Effector memory CD8-positive, alpha-beta T cell (primary cell): ENCODE data around the gene ARHGDIG.
A peak's percentile ranks its signal among the peaks of the same experiment; 100 is the strongest.

Source experiments
- ATAC-seq: fragments of 150-1000 bp; cut with Tn5 transposase; replicated peaks from 2 replicates; pipeline ENCODE4 v1.10.0; 2021; ENCODE audit warnings: mild to moderate bottlenecking, moderate library complexity
- DNase-seq, 3 experiments: peaks; one replicate each; pipeline ENCODE4 v3.0.0; 2021
- H3K27ac Mint-ChIP-seq, 2 donors: one replicate each; pipeline ENCODE4 v1.8.0; 2022; ENCODE audit warnings: mild to moderate bottlenecking in 2 of 2, mixed read lengths in 2 of 2, moderate library complexity in 2 of 2
- H3K27me3 Mint-ChIP-seq, 2 donors: one replicate each; pipeline ENCODE4 v1.8.0; 2022; ENCODE audit warnings: mixed read lengths in 2 of 2
- H3K36me3 Mint-ChIP-seq: one replicate; pipeline ENCODE4 v1.8.0; 2022; ENCODE audit warnings: mild to moderate bottlenecking, moderate library complexity, mixed read lengths; ENCODE audit not compliant: insufficient read depth
- H3K4me1 Mint-ChIP-seq, 2 donors: one replicate each; pipeline ENCODE4 v1.8.0; 2022; ENCODE audit warnings: low read depth in 2 of 2, mixed read lengths in 2 of 2
- H3K4me3 Mint-ChIP-seq, 2 donors: one replicate each; pipeline ENCODE4 v1.8.0; 2022; ENCODE audit warnings: mild to moderate bottlenecking in 2 of 2, mixed read lengths in 2 of 2, moderate library complexity in 2 of 2
- H3K9me3 Mint-ChIP-seq, 2 donors: one replicate each; pipeline ENCODE4 v1.8.0; 2022; ENCODE audit warnings: mixed read lengths in 2 of 2
- total RNA-seq, 9 experiments: gene quantifications; one replicate each; lab custom pipeline; 2026; lab: John Stamatoyannopoulos, UW

The ARHGDIG gene
- 0 to 0.72 (median 0) reads per million in 9 experiments for total RNA-seq

DNA sequence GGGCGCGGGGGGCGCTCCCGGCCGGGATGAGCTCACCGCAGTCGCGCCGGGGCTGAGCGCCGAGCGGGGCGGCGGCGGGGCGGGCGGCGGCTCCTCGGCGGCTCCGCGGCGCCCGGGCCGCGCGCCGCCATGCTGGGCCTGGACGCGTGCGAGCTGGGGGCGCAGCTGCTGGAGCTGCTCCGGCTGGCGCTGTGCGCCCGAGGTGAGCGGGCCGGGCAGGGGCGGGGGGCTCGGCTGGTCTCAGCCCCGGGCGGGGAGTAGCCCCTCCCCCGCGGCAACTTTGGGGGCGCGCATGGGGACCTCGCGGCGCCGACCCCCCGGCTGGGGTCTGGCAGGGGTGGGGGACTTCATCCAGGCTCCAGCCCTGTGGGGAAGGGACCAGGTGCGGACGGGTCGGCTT is at the start of gene ARHGDIG:
TSS of gene ARHGDIG (plus strand) at position 40 of the 400 bp plus-strand sequence. CDS start at position 130, 90 bp downstream.
- H3K4me1 Mint-ChIP-seq, result peaks cover 7% of the 10 kb centered on the region in 2 donors
- H3K4me3 Mint-ChIP-seq, result no peak within 1 kb of the TSS
- no peaks in the 10 kb centered on the region for H3K9me3 Mint-ChIP-seq
- H3K27me3 Mint-ChIP-seq, result peaks cover 6 to 40% of the 10 kb centered on the region in 2 donors
- no peak within 1 kb of the TSS for H3K27ac Mint-ChIP-seq
- ATAC-seq (peak; percentile 30), DNase-seq (no peak)
- H3K36me3 Mint-ChIP-seq, result peaks cover 5% of the 10 kb centered on the region

GRCh38 chr16:230949-231348 is 49.4 kb upstream of the ARHGDIG start:
- Mint-ChIP-seq H3K36me3 (peaks cover 52% of the 10 kb centered on the region), H3K4me1 (peaks cover 21 to 25% of the 10 kb centered on the region in 2 donors), H3K27ac (no peak overlapping the region), H3K27me3 (no peaks in the 10 kb centered on the region), H3K9me3 (no peaks in the 10 kb centered on the region), H3K4me3 (no peak overlapping the region)
- ATAC-seq (no peak), DNase-seq (no peak)

- H3K36me3 Mint-ChIP-seq, result peaks cover 22% of the 10 kb centered on the region
- H3K9me3 Mint-ChIP-seq, result no peaks in the 10 kb centered on the region
- H3K27me3 Mint-ChIP-seq, result no peaks in the 10 kb centered on the region
- H3K4me1 Mint-ChIP-seq, result peaks cover 7 to 16% of the 10 kb centered on the region in 2 donors
- H3K27ac Mint-ChIP-seq, result peak within 1 kb of the TSS; percentile 95 to 97
- H3K4me3 Mint-ChIP-seq, result peak within 1 kb of the TSS; percentile 87 to 90
- ATAC-seq (peak; percentile 84), DNase-seq (peak; percentile 90 to 94 (median 93))
These were observed 45.7 kb upstream of the ARHGDIG start, which contains the start of gene FAM234A for GRCh38 chr16:234468-235305. FAM234A (plus strand) TSS chr16:234821; CDS start chr16:254414, 19,593 bp downstream.

GRCh38 chr16:239948-240277 is 40.5 kb upstream of the ARHGDIG start:
- H3K4me3 Mint-ChIP-seq, result no peak overlapping the region
- H3K27ac Mint-ChIP-seq, result peak overlapping the region; percentile 44 to 53
- DNase-seq (no peak), ATAC-seq (no peak)
- peaks cover 12 to 26% of the 10 kb centered on the region in 2 donors for H3K4me1 Mint-ChIP-seq
- no peaks in the 10 kb centered on the region for H3K27me3 Mint-ChIP-seq
- no peaks in the 10 kb centered on the region for H3K9me3 Mint-ChIP-seq
- H3K36me3 Mint-ChIP-seq, result peaks cover 9% of the 10 kb centered on the region

GRCh38 chr16:240559-240958 is 39.8 kb upstream of the ARHGDIG start:
- DNase-seq, result no peak
- no peaks in the 10 kb centered on the region for H3K9me3 Mint-ChIP-seq
- no peak overlapping the region for H3K27ac Mint-ChIP-seq
- peaks cover 5% of the 10 kb centered on the region for H3K36me3 Mint-ChIP-seq
- no peak for ATAC-seq
- H3K4me3 Mint-ChIP-seq, result no peak overlapping the region
- H3K4me1 Mint-ChIP-seq, result peaks cover 6 to 20% of the 10 kb centered on the region in 2 donors
- no peaks in the 10 kb centered on the region for H3K27me3 Mint-ChIP-seq

- H3K4me1 Mint-ChIP-seq, result peaks cover 5 to 16% of the 10 kb centered on the region in 2 donors
- no peak for DNase-seq
- no peak overlapping the region for H3K27ac Mint-ChIP-seq
- H3K36me3 Mint-ChIP-seq, result peaks cover 5% of the 10 kb centered on the region
- no peaks in the 10 kb centered on the region for H3K9me3 Mint-ChIP-seq
- no peak for ATAC-seq
- no peak overlapping the region for H3K4me3 Mint-ChIP-seq
- H3K27me3 Mint-ChIP-seq, result no peaks in the 10 kb centered on the region
These were observed 38.1 kb upstream of the ARHGDIG start for GRCh38 chr16:242281-242680.

DNA sequence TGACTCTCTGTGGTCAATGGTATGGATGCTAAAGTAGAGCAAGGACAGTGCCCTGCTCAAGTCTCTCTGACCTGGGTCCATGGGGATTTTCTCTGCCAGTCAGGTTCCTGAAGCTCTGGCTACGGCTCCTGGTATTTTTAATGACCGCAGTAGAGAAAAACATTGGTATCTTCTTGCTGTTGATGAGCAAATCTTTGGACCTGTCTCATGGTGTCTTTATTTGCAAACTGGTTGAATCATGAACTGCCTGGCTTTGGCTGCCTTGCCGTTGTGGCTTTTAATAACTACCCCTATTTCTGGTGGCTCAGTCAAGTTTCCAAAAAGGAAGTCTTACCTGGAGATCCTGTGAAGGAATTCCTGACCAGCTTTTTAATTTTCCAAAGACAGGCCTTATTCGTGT is 37.0 kb upstream of the ARHGDIG start:
- Mint-ChIP-seq H3K4me1 (peaks cover 5 to 16% of the 10 kb centered on the region in 2 donors), H3K36me3 (peaks cover 5% of the 10 kb centered on the region), H3K9me3 (no peaks in the 10 kb centered on the region), H3K4me3 (no peak overlapping the region), H3K27ac (peak overlapping the region in 1 of 2 donors; percentile 79), H3K27me3 (no peaks in the 10 kb centered on the region)
- DNase-seq, result no peak
- no peak for ATAC-seq

GRCh38 chr16:245105-245504 is 35.3 kb upstream of the ARHGDIG start:
- no peak overlapping the region for H3K4me3 Mint-ChIP-seq
- no peaks in the 10 kb centered on the region for H3K9me3 Mint-ChIP-seq
- peaks cover 5 to 10% of the 10 kb centered on the region in 2 donors for H3K4me1 Mint-ChIP-seq
- peaks cover 5% of the 10 kb centered on the region for H3K36me3 Mint-ChIP-seq
- H3K27ac Mint-ChIP-seq, result peak overlapping the region; percentile 12 to 62
- DNase-seq (no peak), ATAC-seq (no peak)
- no peaks in the 10 kb centered on the region for H3K27me3 Mint-ChIP-seq

GRCh38 chr16:247027-247426 is 33.4 kb upstream of the ARHGDIG start:
- Mint-ChIP-seq H3K9me3 (no peaks in the 10 kb centered on the region), H3K4me3 (no peak overlapping the region), H3K4me1 (no peaks in the 10 kb centered on the region), H3K27me3 (no peaks in the 10 kb centered on the region), H3K27ac (no peak overlapping the region), H3K36me3 (peaks cover 8% of the 10 kb centered on the region)
- no peak for ATAC-seq
- no peak for DNase-seq

DNA sequence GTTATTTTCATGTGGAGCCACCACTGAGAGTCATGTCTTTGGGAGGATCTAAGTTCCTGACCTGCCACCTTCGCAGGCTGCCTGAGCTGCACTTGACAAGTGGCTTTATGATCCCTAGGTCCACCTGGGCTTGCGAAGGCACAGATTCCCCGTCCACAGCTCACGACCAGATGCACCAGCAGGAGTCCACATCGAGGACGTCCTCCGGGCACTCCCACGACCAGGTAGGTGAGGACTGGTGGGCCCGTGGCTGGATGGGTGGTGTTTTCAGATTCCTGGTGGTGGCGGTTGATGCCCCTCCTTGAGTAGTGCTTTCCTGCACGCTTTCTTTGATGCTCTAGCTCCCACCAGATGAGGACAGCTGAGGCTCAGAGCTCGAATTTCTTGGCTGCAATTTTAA is 31.0 kb upstream of the ARHGDIG start:
- Mint-ChIP-seq H3K4me1 (peaks cover 9 to 10% of the 10 kb centered on the region in 2 donors), H3K36me3 (peaks cover 11% of the 10 kb centered on the region), H3K27ac (no peak overlapping the region), H3K9me3 (no peaks in the 10 kb centered on the region), H3K4me3 (no peak overlapping the region), H3K27me3 (no peaks in the 10 kb centered on the region)
- ATAC-seq (no peak), DNase-seq (no peak)

DNA sequence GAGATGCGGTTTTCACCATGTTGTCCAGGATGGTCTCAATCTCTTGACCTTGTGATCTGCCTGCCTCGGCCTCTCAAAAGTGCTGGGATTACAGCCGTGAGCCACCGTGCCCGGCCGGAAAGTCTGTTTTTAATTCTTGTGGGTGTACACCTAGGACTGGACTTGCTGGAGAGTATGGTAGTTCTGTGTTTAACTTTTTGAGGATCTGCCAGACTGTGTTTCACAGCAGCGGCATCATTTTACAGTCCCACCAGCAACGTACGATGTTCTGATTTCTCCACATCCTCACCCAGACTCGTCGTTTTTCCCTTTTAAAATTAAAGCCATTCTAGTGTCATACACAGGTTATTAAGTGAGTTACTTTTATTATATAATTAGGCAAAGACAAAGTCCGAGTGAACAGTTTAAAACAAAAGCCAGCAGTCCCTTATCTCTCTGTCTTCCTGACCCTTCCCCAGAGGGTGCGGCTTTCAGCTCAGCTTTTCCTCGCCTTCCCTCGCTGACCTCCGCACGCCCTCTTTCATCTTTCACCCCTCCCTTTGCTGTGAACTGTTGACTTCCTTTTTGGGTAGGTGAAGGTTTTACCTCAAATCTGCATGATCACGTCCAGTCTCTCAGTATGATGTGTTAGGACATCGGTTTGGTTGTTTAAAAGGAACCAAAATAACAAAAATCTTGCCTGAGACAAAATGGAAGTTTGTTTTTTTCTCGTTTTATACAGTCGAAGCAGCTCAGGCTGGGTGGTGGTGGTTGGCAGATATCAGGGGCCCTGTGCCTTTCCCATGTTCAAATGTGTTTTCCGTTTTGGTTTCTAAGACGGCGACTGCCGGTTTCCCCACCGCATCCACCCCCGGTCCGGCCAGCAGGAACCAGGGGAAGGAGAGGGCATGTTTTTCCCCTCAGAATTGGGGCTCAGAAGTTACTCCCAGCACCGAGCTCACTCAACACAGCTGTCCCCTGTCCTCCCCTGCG is 27.7 kb upstream of the ARHGDIG start:
- DNase-seq (peak in 1 of 3 experiments; percentile 6), ATAC-seq (peak; percentile 76)
- Mint-ChIP-seq H3K36me3 (peaks cover 13% of the 10 kb centered on the region), H3K27me3 (no peaks in the 10 kb centered on the region), H3K27ac (peak overlapping the region; percentile 90 to 91), H3K4me1 (peaks cover 9 to 10% of the 10 kb centered on the region in 2 donors), H3K9me3 (no peaks in the 10 kb centered on the region), H3K4me3 (peak overlapping the region; percentile 77 to 80)

DNA sequence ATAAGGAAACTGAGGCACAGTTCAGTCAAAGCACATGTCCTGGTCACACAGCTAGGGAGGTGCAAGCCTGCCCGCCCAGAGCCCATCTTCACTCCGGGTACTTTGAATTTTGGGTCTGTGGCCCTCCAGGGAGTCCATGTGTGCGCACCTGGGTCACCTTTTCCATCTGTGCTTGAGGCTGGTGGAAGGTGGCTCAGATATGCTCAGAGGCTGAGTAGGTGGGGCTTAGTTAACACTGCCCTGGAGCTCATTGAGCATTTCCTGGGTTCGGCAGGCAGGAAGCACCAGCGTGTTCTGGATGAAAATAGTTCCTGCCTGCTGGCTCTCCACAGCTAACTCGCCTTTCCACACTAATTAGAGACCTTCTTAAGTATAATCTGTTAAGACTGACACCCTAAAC is 26.6 kb upstream of the ARHGDIG start:
- H3K27ac Mint-ChIP-seq, result no peak overlapping the region
- peaks cover 9 to 10% of the 10 kb centered on the region in 2 donors for H3K4me1 Mint-ChIP-seq
- peaks cover 13% of the 10 kb centered on the region for H3K36me3 Mint-ChIP-seq
- peak overlapping the region; percentile 54 to 77 for H3K4me3 Mint-ChIP-seq
- ATAC-seq, result no peak
- H3K9me3 Mint-ChIP-seq, result no peaks in the 10 kb centered on the region
- DNase-seq, result no peak
- H3K27me3 Mint-ChIP-seq, result no peaks in the 10 kb centered on the region

DNA sequence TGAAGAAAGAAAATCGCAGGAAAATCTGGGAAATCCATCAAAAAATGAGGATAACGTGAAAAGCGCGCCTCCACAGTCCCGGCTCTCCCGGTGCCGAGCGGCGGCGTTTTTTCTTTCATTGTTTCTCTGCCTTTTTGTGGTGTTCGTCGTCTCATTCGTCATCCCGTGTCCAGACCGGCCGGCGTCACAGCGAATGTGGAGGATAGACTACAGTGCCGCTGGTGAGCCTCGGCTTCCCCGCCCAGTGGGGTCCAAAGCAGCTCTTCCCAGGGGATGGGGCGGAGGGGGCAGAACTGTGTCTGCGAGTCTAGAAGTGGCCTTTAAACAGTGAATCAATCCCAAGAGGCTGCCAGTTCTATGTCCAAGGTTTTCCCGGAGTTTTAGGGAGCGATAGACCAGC is 25.9 kb upstream of the ARHGDIG start:
- Mint-ChIP-seq H3K4me3 (peak overlapping the region in 1 of 2 donors; percentile 54), H3K36me3 (peaks cover 15% of the 10 kb centered on the region), H3K9me3 (no peaks in the 10 kb centered on the region), H3K4me1 (peaks cover 10 to 12% of the 10 kb centered on the region in 2 donors), H3K27me3 (no peaks in the 10 kb centered on the region), H3K27ac (no peak overlapping the region)
- DNase-seq (no peak), ATAC-seq (no peak)
